Epidermal melanocyte (primary cell): ENCODE results near the gene CLIP2.

ENCODE experiments used
- DNase-seq: peaks from one replicate; pipeline ENCODE4 v3.0.0; 2011; ENCODE audit warnings: low spot score; ENCODE audit not compliant: insufficient read length

Gene CLIP2

GRCh38 chr7:74271742-74272141 is 17.5 kb upstream of the CLIP2 start:
- no peak for DNase-seq

- no peak for DNase-seq
Measured at GRCh38 chr7:74272305-74273038, 16.7 kb upstream of the CLIP2 start.

- DNase-seq: no peak
Measured at GRCh38 chr7:74275401-74275881, 13.8 kb upstream of the CLIP2 start.

GRCh38 chr7:74277636-74278035 is 11.6 kb upstream of the CLIP2 start:
- no peak for DNase-seq

GRCh38 chr7:74280985-74281384 is 8.2 kb upstream of the CLIP2 start:
- DNase-seq: no peak

GRCh38 chr7:74282748-74283459 is 6.3 kb upstream of the CLIP2 start:
- DNase-seq: no peak

- DNase-seq: no peak
Measured at GRCh38 chr7:74283858-74284447, 5.3 kb upstream of the CLIP2 start.

GRCh38 chr7:74284781-74285259 is 4.4 kb upstream of the CLIP2 start:
- DNase-seq: no peak

GRCh38 chr7:74286131-74286530 is 3.1 kb upstream of the CLIP2 start:
- no peak for DNase-seq

- DNase-seq: no peak
Measured at GRCh38 chr7:74287303-74288033, 1.7 kb upstream of the CLIP2 start.

GRCh38 chr7:74288034-74288881 is 949 bp upstream of the CLIP2 start:
- no peak for DNase-seq

GRCh38 chr7:74289659-74290552 is 699 bp downstream of the CLIP2 start:
- DNase-seq: no peak

GRCh38 chr7:74290553-74290950 is 1.3 kb downstream of the CLIP2 start:
- DNase-seq: no peak

- DNase-seq: no peak
Measured at GRCh38 chr7:74290981-74291441, 1.8 kb downstream of the CLIP2 start.

- DNase-seq: no peak
Measured at GRCh38 chr7:74291535-74291934, 2.3 kb downstream of the CLIP2 start.

GRCh38 chr7:74292757-74293576 is 3.8 kb downstream of the CLIP2 start:
- DNase-seq: no peak

- no peak for DNase-seq
Measured at GRCh38 chr7:74293577-74293908, 4.3 kb downstream of the CLIP2 start.

- DNase-seq: no peak
Measured at GRCh38 chr7:74294191-74294998, 5.2 kb downstream of the CLIP2 start.
